HG03066 (cell line): Measurements from ENCODE around the gene PEX11G.
"Not testable (repeated sequence)": the region's sequence is repeated elsewhere in the genome, so short reads cannot be mapped to it uniquely, and the experiment has no call there.

Experiments used
- ATAC-seq: cut with Tn5 transposase; IDR thresholded peaks from one replicate; pipeline ENCODE4 v1.9.1; 2021; ENCODE audit warnings: low read depth; ENCODE audit not compliant: unreplicated experiment

The PEX11G gene

DNA sequence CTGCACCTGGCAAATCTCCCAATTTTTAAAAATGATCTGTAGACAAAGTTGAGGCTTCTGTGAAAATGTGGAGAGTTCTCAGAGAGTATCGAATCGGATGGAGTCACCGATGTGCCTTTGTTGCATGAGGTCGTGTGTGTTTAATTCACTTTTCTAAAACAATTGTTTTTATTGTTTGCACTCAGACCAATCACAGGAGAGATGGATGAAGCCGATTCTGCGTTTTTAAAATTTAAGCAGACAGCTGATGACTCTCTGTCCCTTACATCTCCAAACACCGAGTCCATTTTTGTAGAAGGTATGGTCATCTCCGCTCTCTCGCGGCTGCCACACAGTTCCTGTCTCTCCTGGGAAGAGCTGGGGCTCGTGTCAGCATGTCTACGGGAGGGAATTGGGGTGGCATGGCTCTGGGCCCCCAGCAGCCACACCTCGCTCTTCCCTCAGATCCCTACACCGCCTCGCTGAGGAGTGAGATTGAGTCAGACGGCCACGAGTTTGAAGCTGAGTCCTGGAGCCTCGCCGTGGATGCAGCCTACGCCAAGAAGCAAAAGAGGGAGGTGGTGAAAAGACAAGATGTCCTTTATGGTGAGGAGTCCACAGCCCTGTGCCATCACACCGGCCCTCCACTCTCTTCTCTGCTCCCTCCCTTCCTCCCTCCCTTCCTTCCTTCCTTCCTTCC lies 47.2 kb downstream of the PEX11G start:
- ATAC-seq, result no peak

- no peak for ATAC-seq
Measured at GRCh38 chr19:7440188-7440975, 48.5 kb downstream of the PEX11G start.

GRCh38 chr19:7435586-7435985 lies 53.2 kb downstream of the PEX11G start:
- ATAC-seq, result no peak

GRCh38 chr19:7434391-7434790 lies 54.4 kb downstream of the PEX11G start:
- ATAC-seq, result no peak

DNA sequence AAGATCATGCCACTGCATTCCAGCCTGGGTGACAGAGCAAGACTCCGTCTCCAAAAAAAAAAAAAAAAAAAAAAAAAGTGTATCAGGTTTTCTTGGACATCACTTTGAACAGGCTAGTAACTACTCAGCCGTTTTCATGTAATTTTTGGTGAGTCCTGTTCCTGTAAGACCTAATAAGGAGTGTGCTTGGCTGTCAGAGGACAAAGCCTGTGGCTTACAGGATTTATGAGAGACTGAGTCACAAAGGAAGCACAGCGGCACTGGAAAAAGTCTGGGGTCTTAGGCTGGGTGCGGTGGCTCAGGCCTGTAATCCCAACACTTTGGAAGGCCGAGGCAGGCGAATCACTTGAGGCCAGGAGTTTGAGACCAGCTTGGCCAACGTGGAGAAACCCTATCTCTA lies 55.4 kb downstream of the PEX11G start:
- ATAC-seq, result not testable (repeated sequence)

- ATAC-seq, result no peak
Measured at GRCh38 chr19:7429638-7430282, 59.1 kb downstream of the PEX11G start.

- ATAC-seq, result no peak
Measured at GRCh38 chr19:7428651-7429113, 60.2 kb downstream of the PEX11G start.

DNA sequence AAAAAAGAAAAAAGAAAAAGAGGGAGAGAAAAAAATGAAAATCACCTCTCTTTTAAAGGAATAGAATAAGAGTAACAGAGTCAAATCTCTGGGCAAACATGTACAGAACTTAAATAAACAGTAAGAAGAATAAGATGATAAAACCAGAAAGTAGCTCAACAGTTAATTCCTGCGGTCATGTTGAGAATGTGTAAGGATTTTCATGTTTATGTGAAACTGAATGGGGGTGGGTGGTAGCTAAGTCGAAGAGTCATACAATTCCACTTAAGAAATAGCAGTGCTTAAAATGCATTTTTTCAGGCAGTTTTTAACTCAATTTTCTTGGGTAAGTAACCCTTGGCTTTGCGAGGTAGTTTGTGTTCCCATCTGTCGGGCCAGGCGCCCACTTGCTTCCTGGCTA lies 60.9 kb downstream of the PEX11G start:
- no peak for ATAC-seq

DNA sequence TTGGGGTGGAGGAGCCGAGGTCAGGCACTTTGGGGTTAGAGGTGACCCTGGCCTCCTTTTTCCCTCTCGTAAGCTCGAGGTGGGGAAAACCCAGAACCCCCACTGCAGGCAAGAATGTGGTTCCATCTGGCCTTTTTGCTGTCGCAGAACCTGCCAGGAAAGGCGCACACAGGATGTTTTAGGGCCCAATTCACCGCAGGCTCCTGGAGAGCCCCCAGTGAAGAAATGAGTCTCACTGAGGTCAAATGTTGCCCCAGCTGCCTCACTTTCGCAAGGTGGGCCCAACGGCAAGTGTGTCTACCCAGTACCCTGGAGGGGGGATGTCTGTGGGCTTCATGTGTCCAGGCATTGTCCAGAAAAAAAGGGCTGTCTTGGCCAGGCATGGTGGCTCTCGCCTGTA lies 61.8 kb downstream of the PEX11G start:
- ATAC-seq, result no peak
